SK-N-SH treated with all-trans-retinoic acid at 6 μM for 48 hours (cell line): ENCODE measurements around the gene PLXNA4.

ENCODE experiments used
- CREB5 ChIP-seq: fragments of 250-450 bp; sonication (Bioruptor Pico); IDR thresholded peaks from 2 replicates; pipeline ENCODE4 v1.5.1; 2020; ENCODE audit warnings: low read depth, mild to moderate bottlenecking, moderate library complexity
- OSR1 ChIP-seq: fragments of 250-450 bp; sonication (Bioruptor Pico); IDR thresholded peaks from 2 replicates; pipeline ENCODE4 v1.8.0; 2022; ENCODE audit warnings: moderate library complexity, mild to moderate bottlenecking, inconsistent platforms
- ZFP3 ChIP-seq: fragments of 250-450 bp; sonication (Bioruptor Pico); IDR thresholded peaks from 2 replicates; pipeline ENCODE4 v1.5.0; 2020; ENCODE audit warnings: mild to moderate bottlenecking, moderate library complexity
- ZFP30 ChIP-seq: fragments of 450-650 bp; formaldehyde crosslinking; IDR thresholded peaks from 2 replicates; pipeline ENCODE4 v1.5.0; 2022; ENCODE audit warnings: mild to moderate bottlenecking, moderate library complexity

- TF ChIP-seq CREB5 (no peak), ZFP3 (no peak), OSR1 (CRISPR knock-in tag) (no peak), ZFP30 (CRISPR knock-in tag) (no peak)
Observed at GRCh38 chr7:132521423-132521822, 54.8 kb downstream of the PLXNA4 start.
